Posterior vena cava (tissue), 2 donors: Measurements from ENCODE around the gene NSD1. TPM values are rescaled to one million over a fixed set of nuclear protein-coding genes. Genes with fewer than 3 reads are reported as not detected.
A peak's percentile ranks its signal among the peaks of the same experiment; 100 is the strongest.
"Not testable (repeated sequence)": the region's sequence is repeated elsewhere in the genome, so short reads cannot be mapped to it uniquely, and the experiment has no call there.

Source experiments
- DNase-seq: peaks from one replicate; pipeline ENCODE4 v3.0.0-alpha.2; 2020; ENCODE audit warnings: low spot score
- intact Hi-C, 2 donors: fragments of 100-400 bp; cut with DNase I; formaldehyde crosslinking; loops; one replicate each; pipeline versions ENCODE4 v1.14.1 to v1.14.2; 2022 to 2023
- total RNA-seq, 2 donors: library from RNA; stranded (reverse); fragmentation: NEBNext Ultra II Directional; extraction: Animal tissue kit (Norgen Biotek cat#: 25700); gene quantifications; one replicate each; pipeline ENCODE4 v1.2.1, GENCODE V29; 2021
- donor health status: DM: yes; HTN: yes; CAD: no.
- donor health status: DM: yes; HTN: yes; CAD: no.

The NSD1 gene
- total RNA-seq, 2 donors from 2014 or later = 60.5 to 67.6 TPM

DNA sequence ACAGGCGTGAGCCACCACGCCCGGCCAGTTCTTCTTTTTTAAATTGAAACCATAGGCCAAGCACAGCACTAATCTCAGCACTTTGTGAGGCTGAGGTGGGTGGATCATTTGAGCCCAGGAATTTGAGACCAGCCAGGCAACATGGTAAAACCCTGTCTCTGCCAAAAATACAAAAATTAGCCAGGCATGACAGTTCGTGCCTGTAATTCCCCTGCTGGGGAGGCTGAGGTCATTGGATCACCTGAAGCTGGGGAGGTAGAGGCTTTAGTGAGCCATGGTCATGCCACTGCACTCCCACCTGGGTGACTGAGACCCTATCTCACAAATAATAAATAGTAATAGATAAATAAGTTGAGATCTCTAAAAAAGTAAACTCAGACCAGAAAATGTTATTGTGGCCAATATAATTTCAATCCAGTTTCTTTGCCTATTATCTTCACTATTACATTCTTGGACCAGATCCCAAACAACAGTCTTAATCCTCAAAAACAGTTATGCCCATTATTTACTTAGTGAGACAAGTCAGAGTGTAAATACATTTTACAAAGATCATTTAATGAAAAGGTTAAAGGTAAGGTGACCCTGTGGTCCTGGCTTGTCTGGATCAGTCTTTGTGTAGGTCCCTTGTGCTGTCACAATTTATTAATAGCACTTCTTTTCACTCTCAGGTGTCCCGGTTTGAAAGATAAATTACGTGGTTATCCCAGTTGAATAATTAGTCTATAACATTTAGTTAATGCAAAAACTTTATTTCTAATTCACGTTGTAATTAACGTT is 116.4 kb downstream of the NSD1 start:
- intact Hi-C loops = no loop called here
- no peak for DNase-seq

DNA sequence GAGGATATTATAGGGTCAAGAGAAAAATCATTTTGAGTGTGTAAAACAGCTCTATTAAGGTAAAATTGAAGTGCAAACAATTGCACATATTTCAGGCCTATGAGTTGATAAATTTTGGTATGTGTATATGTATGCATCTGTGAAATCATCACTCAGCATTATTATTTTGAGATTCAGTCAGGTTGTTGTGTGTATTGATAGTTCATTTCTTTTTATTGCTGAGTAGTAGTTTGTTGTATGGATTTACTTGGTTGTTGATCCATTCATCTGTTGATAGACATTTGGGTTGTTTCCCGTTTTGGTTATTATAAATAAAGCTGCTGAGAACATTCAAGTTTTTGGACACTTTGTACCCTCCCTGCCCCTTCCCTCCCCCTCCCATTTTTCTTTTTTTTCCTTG is 119.7 kb downstream of the NSD1 start:
- no peak for DNase-seq
- intact Hi-C loops = no loop called here

DNA sequence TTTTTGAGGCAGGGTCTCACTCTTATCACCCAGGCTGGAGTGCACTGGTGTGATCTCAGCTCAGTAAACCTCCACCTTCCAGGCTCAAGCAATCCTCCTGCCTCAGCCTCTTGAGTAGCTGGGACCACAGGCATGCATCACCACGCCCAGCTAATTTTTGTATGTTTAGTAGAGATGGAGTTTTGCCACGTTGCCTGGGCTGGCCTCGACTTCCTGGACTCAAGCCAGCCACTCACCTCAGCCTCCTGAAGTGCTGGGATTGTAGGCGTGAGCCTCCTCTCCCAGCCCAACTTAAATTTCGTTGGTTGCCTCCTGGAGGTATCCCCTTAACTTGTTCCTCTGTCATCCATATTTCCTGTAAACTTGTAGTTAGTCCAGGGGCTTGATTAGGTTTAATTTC is 122.7 kb downstream of the NSD1 start:
- intact Hi-C loops = no loop called here
- no peak for DNase-seq

DNA sequence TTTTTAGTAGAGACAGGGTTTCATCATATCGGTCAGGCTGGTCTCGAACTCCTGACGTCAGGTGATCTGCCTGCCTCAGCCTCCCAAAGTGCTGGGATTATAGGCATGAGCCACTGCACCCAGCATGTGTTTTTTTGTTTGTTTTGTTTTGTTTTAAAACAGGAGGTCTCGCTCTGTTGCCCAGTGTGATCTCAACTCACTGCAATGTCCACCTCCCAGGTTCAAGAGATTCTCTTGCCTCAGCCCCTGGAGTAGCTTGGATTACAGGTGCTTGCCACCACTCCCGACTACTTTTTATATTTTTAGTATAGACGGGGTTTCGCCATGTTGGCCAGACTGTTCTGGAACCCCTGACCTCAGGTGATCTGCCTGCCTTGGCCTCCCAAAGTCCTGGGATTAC is 125.1 kb downstream of the NSD1 start:
- intact Hi-C loops, DNase-seq: not testable (repeated sequence)

DNA sequence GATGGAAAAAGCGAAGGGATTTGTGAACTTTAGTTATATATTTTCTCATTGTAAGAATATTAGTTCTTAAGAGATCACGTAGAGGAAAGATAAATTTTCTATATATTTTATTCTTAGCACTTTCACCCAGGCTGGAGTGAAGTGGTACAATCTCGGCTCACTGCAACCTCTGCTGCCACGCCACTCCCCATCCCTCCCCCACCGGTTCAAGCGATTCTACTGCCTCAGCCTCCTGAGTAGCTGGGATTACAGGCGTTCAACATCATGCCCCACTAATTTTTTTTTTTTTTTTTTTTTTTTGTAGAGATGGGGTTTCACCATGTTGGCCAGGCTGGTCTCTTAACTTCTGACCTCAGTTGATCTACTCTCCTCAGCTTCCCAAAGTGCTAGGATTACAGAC is 127.4 kb downstream of the NSD1 start:
- DNase-seq = no peak
- intact Hi-C loops = no loop called here

DNA sequence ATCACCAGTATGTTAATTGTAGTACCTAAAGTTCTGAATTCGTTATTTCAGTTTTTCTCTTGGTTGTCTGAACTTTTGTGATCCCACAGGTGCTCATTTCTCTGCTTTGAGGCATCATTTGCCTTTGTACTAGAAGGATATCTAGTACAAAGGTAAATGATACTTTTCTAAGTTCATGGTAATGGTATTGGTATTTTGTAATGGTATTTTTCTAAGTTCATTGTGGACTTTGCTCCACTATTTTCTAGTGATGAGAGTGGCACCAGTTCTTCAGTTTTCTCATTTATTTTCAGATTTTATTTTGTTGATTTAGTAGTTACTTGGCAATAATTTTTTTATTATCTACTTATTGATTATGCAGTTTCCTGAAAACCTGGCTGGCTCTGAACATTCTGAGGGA is 127.9 kb downstream of the NSD1 start:
- DNase-seq = no peak
- intact Hi-C loops = no loop called here

DNA sequence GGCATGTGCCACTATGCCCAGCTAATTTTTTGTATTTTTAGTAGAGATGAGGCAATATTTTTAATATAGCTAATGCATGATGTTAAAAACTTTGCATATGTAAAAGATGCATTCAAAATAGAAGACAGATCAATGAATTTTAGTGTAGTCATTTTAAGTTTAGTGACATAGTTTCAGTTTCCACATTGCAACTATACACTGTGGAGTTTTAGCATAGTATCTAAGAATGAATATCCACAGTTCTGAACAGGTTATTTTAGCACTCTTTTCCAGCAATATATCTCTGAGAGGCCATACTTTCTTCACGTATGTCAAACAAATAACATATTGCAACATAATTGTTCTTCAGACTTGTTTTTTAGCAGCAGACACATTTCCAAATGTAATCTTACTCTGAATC is 130.6 kb downstream of the NSD1 start:
- DNase-seq = no peak
- intact Hi-C loops = no loop called here

DNA sequence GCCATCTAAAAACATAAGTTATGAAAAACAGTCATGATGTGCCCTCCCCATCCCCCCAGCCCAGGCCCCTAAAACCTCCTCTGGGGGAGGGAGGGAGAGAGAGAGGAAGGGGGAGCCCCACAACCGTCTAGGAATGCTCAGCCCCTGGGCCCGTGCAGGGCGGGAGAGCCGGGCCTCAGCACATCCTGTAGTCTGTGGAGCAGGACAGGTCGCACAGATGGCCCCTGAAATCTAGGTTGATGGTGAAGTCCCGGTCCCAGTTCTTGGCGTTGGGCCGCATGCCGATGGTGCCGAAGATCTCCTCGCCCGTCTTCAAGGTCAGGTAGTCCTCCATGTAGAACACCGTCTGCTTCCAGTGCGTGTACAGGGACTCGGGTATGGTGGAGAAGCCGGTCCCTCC is 131.8 kb downstream of the NSD1 start:
- no peak for DNase-seq
- intact Hi-C loops = no loop called here

DNA sequence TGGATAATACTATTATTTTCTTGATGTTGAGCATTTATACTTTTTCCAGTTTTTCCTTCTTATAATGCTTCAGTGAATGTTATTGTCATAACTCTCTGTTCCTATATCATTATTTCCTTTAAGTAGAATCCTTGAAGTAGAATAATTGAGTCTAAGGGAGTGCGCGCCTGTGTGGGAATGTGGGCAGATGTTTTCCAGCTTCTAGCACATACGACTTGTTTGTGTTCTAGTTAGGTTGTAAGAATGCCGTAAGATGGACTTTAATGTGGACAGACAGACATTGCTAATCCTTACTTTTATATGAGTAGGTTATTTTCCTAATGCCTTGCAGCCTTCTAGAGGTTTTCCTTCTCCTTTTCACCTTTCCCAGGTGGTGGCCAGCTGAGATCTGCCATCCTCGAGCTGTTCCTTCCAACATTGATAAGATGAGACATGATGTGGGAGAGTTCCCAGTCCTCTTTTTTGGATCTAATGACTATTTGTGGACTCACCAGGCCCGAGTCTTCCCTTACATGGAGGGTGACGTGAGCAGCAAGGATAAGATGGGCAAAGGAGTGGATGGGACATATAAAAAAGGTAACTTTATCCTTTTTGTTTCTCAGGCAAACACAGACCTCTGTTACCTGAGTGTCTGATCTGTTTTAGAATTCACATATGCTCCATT is 135.8 kb downstream of the NSD1 start:
- intact Hi-C loops = loop anchor here in 1 of 2 donors (1.0 kb wide), 1 partner anchor 18 kb away; no protein-coding TSS in a partner anchor
- no peak for DNase-seq

DNA sequence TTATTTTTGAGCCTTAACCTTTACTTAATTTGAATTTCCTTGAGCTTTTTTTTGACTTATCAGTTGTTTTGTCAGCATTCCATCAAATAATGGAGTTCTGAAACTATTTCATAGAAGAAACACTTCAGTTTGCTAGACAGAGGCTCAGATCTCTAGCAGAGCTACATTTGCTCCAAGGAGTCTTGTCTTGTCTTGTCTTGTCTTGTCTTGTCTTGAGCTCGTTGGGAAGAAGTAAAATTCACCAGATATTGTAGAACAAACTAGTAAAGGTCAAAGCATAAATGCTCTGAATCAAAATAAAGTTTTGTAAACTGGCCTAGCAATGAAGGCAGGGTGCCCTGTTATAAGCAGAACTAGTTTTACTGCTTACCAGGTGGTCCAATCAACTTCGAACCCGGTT is 136.4 kb downstream of the NSD1 start:
- no peak for DNase-seq
- intact Hi-C loops = loop anchor here in 1 of 2 donors (1.0 kb wide), 1 partner anchor 19 kb away; no protein-coding TSS in a partner anchor

DNA sequence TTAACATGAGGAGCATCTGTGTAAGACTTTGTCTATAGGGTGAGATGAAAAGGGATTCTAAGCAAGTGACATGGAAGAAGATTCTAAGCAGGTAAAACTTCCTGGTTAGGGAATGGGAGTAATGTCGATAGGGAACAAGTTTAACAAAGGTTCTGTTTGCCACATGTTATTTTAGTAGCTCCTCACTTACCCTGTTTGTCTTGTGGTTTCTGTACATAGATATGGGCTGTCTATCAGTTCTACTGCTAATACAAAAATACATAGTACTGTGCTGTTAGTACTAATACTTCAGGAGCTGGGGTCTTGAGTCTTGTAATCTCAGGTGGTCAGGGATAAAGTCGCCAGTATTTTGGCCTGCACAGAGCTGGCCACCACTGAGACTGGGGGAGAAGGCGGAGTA is 137.1 kb downstream of the NSD1 start:
- intact Hi-C loops = no loop called here
- DNase-seq = no peak

DNA sequence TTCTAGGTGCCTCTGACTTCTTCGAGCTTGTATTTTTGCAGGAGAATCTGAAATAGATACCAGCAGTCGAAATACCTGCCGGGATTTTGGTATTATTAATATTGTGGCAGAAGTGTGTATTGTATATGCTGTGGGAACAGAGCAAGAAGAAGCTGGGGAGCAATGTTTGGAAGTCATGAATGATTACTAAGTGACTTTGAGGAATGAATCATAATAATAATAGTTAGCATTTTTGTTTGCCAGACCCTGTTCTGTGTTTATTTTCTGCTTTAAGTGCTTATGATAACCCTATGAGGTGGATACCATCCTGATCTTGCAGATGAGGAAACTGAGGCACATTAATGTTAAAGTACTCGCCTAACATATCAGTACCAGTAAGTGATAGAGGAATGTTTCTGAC is 137.5 kb downstream of the NSD1 start:
- DNase-seq = no peak
- intact Hi-C loops = no loop called here

DNA sequence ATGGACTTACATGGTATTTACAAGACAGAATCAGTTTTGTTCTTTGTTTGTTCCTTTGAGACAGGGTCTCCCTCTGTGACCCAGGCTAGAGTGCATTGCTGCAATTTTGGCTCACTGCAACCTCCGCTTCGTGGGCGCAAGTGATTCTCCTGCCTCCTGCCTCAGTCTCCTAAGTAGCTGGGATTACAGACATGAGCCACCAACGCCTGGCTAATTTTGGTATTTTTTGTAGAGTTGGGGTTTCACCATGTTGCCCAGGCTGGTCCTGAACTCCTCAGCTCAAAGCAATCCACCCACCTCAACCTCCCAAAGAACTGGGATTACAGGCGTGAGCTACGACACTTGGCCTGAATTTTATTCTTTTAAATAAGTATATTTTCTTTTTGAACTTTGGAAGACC is 142.3 kb downstream of the NSD1 start:
- intact Hi-C loops = no loop called here
- DNase-seq = no peak

DNA sequence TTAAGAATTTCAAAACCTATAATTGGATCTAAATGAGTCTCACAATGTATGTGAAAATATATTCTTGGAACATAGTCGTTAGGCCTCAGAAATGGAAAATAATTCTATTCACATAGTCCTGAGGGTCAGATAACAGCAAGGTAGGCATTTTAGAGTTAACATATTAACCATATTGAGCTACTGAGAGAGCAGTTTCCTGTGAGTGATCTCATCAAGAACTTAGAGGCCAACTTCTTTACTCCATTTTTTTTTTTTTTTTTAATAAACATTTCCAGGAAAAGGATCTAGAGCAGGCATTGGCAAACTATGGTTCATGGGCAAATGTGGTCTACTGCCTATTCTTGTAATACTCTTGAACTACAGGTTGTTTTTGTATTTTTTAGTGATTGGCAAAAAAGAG is 143.3 kb downstream of the NSD1 start:
- intact Hi-C loops = no loop called here
- DNase-seq = no peak

DNA sequence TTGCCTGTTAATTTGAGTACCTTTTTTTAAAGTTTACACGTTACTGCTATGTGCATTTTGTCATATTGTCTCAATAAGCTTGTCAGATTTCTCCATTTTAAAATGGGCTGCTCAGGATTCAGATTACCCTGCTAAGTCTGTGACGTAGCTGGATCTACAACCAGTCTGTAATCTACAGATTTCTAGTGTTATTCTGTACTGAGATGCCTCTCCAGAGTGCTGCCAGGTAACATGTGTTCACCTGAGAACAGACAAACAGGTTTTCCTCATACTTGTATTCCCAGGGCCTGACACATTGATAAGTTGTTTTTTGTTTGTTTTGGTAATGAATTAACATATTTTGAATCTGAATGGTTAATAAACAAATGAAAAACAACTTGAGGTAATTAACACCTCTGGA is 154.6 kb downstream of the NSD1 start:
- DNase-seq = no peak
- intact Hi-C loops = no loop called here

DNA sequence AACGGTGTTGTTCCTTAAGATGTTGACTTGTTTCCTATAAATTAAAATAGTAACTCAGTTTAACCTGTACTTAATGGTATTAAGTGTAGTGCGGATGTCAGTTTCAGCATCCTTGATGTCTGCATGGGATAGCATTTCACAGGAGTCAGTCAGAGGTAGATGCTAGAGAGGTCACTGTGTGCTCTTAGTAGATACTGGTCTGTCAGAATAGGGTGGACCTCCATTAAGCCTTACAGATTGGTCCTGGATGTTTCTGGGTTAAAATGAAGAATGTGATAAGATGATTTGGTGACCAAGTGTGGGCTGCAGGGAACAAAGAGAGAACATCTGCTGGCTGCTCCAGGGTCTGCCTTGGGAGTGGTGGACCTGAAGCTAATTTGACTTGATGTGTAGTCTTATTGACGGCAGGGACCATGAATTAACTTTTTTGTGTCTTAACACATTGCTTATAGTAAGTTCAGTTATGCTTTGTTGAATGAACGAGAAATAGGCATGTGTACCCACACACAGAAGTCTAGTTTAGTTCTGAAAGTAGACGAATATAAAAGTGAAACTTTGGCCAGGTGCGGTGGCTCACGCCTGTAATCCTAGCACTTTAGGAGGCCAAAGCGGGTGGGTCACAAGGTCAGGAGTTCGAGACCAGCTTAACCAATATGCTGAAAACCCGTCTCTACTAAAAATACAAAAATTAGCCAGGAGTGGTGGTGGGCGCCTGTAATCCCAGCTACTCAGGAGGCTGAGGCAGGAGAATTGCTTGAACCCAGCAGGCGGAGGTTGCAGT is 157.4 kb downstream of the NSD1 start:
- DNase-seq = no peak
- intact Hi-C loops = no loop called here

DNA sequence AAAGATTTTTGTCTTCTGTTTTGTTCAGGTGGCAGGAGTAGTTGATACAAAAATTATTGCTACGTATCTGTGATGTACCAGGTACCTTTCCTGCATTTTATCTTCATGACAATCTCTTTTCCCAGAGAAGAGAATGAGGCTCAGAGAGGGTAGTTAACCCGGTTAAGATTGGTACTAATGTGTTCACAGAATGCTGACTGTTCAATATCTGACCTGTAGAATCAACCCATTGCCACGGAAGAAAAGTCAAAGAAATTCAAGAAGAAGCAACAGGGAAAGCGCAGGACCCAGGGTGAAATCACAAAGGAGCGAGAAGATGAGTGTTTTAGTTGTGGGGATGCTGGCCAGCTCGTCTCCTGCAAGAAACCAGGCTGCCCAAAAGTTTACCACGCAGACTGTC is 158.2 kb downstream of the NSD1 start:
- intact Hi-C loops = no loop called here
- DNase-seq = no peak

DNA sequence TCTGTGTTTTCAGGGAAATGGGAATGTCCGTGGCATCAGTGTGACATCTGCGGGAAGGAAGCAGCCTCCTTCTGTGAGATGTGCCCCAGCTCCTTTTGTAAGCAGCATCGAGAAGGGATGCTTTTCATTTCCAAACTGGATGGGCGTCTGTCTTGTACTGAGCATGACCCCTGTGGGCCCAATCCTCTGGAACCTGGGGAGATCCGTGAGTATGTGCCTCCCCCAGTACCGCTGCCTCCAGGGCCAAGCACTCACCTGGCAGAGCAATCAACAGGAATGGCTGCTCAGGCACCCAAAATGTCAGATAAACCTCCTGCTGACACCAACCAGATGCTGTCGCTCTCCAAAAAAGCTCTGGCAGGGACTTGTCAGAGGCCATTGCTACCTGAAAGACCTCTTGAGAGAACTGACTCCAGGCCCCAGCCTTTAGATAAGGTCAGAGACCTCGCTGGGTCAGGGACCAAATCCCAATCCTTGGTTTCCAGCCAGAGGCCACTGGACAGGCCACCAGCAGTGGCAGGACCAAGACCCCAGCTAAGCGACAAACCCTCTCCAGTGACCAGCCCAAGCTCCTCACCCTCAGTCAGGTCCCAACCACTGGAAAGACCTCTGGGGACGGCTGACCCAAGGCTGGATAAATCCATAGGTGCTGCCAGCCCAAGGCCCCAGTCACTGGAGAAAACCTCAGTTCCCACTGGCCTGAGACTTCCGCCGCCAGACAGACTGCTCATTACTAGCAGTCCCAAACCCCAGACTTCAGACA is 160.4 kb downstream of the NSD1 start:
- peak; percentile 69 for DNase-seq
- intact Hi-C loops = no loop called here

DNA sequence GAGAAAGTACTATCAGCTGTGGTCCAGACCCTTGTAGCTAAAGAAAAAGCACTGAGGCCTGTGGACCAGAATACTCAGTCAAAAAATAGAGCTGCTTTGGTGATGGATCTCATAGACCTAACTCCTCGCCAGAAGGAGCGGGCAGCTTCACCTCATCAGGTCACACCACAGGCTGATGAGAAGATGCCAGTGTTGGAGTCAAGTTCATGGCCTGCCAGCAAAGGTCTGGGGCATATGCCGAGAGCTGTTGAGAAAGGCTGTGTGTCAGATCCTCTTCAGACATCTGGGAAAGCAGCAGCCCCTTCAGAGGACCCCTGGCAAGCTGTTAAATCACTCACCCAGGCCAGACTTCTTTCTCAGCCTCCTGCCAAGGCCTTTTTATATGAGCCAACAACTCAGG is 161.1 kb downstream of the NSD1 start:
- peak; percentile 40 for DNase-seq

DNA sequence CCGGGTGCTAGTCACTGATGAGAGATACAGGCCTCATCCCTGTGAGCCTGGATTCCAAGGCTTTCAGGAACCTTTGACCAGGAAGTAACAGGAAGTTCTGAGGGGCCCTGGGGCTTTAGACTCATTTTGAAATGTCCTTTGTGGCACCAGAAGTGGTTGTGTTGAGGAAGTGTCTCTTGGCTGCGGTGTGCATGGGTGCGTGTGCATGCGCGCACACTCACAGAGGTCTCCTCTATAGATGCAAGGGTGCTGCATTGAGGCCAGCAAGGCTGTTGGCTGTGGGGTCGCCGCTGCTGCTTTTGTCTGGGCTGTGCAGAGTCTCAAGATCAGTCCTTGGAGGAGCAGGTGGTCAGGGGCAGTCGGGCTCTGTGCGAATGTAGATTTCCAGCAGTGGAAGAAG is 162.4 kb downstream of the NSD1 start:
- intact Hi-C loops = no loop called here
- peak; percentile 62 for DNase-seq

More for the DNA sequence above, 161.1 kb downstream of the NSD1 start:
- intact Hi-C loops = no loop called here
